GM12878 (cell line): Measurements from ENCODE around the gene KRT73. TPM values are rescaled to one million over a fixed set of nuclear protein-coding genes. Genes with fewer than 3 reads are reported as not detected.

ENCODE experiments used
- ATAC-seq: fragments of 200-7000 bp; cut with Tn5 transposase; 3 replicates; pipeline ENCODE4 v1.9.1; 2020; ENCODE audit warnings: mild to moderate bottlenecking, moderate library complexity
- BruUV-seq: library from RNA; stranded (reverse); fragments of 400-500 nt; replicated peaks from 2 replicates; lab custom pipeline; 2021; lab: Mats Ljungman, UMichigan
- CTCF ChIA-PET: fragments of 300-600 bp; sonication (Branson Sonifier 250); formaldehyde crosslinking; extraction: SDS; loops from one replicate; lab custom pipeline; 2021; ENCODE audit warnings: inconsistent platforms; lab: Yijun Ruan, JAX
- POLR2A ChIA-PET: fragments of 350-600 bp; formaldehyde crosslinking; extraction: SDS; loops from one replicate; lab custom pipeline; 2021; ENCODE audit warnings: inconsistent platforms; lab: Charles Lee
- RAD21 ChIA-PET: fragments of 300-600 bp; sonication (Branson Sonifier 250); formaldehyde crosslinking; loops from one replicate; lab custom pipeline; 2023; ENCODE audit warnings: antibody characterized with exemption; ENCODE audit not compliant: unreplicated experiment; lab: Charles Lee
- SMC1A ChIA-PET: fragments of 300-600 bp; sonication (Branson Sonifier 250); formaldehyde crosslinking; loops from one replicate; lab custom pipeline; 2023; ENCODE audit not compliant: unreplicated experiment, uncharacterized antibody; lab: Charles Lee
- DNase-seq: peaks from one replicate; pipeline ENCODE4 v3.0.0-alpha.2; 2011; ENCODE audit warnings: low read depth, low spot score
- FAIRE-seq: peaks from 3 replicates; lab custom pipeline; 2011; peaks lifted over from hg19 to GRCh38; lab: Jason Lieb, UNC
- H2AFZ ChIP-seq: 2 replicates; pipeline ENCODE4 v1.6.0; 2011; ENCODE audit warnings: low read depth, low read length, control low read depth; ENCODE audit not compliant: control insufficient read depth
- H3K27ac ChIP-seq: 2 replicates; pipeline ENCODE4 v1.5.1; 2011; ENCODE audit warnings: control low read depth; ENCODE audit not compliant: control insufficient read depth, insufficient read depth
- H3K27me3 ChIP-seq, 2 experiments: replicated peaks in 1 of 2; 2 replicates each; pipeline versions ENCODE4 v1.6.0 to v1.6.1; 2011; ENCODE audit warnings: low read length in 1 of 2; ENCODE audit not compliant: control insufficient read depth in 2 of 2, insufficient read depth in 2 of 2
- H3K36me3 ChIP-seq, 2 experiments: 2 replicates each; pipeline ENCODE4 v1.5.1; 2011; ENCODE audit warnings: low read length in 1 of 2; ENCODE audit not compliant: control insufficient read depth in 2 of 2, insufficient read depth in 2 of 2
- H3K4me1 ChIP-seq: 2 replicates; pipeline ENCODE4 v1.6.1; 2011; ENCODE audit warnings: mild to moderate bottlenecking, low read length, moderate library complexity, mixed read lengths; ENCODE audit not compliant: control insufficient read depth, insufficient read depth
- H3K4me2 ChIP-seq: 2 replicates; pipeline ENCODE4 v1.6.0; 2011; ENCODE audit warnings: control low read depth; ENCODE audit not compliant: control insufficient read depth, insufficient read depth
- H3K4me3 ChIP-seq: fragments of 200-600 bp; sonication (generic); 2 replicates; pipeline ENCODE4 v1.5.1; 2016
- H3K79me2 ChIP-seq: 2 replicates; pipeline ENCODE4 v1.6.0; 2011; ENCODE audit warnings: low read length; ENCODE audit not compliant: control insufficient read depth, insufficient read depth
- H3K9ac ChIP-seq: 2 replicates; pipeline ENCODE4 v1.8.0; 2011; ENCODE audit warnings: low read length, control low read depth, mixed read lengths; ENCODE audit not compliant: control insufficient read depth, insufficient read depth
- H3K9me3 ChIP-seq: replicated peaks from 3 replicates; pipeline ENCODE4 v1.5.1; 2011; ENCODE audit warnings: mild to moderate bottlenecking, low read length; ENCODE audit not compliant: control insufficient read depth, insufficient read depth
- H4K20me1 ChIP-seq: 2 replicates; pipeline ENCODE4 v1.6.0; 2011; ENCODE audit not compliant: control insufficient read depth, insufficient read depth
- CBX3 ChIP-seq: fragments of 200-600 bp; sonication (generic); IDR thresholded peaks from 2 replicates; pipeline ENCODE4 v1.6.1; 2016; ENCODE audit warnings: low read depth, borderline replicate concordance
- EED ChIP-seq: sonication (generic); IDR thresholded peaks from 2 replicates; pipeline ENCODE4 v1.6.1; 2016; ENCODE audit warnings: antibody characterized with exemption, low read depth
- EGR1 ChIP-seq, 2 experiments: IDR thresholded peaks; 1 replicate in 1 of 2; 2 replicates in 1 of 2; pipeline ENCODE4 v1.6.1; 2011 to 2012; ENCODE audit warnings: low read depth in 2 of 2, low read length in 2 of 2, borderline replicate concordance in 1 of 2, mild to moderate bottlenecking in 1 of 2, moderate library complexity in 1 of 2
- EP300 ChIP-seq, 2 experiments: fragments of 150-350 bp in 1 of 2; IDR thresholded peaks; 2 replicates each; pipeline ENCODE4 v1.6.1; 2011 to 2012; ENCODE audit warnings: low read depth in 2 of 2, low read length in 2 of 2, borderline replicate concordance in 1 of 2, improper control_type of control experiment in 1 of 2, inconsistent platforms in 1 of 2; ENCODE audit not compliant: control insufficient read depth in 1 of 2
- FOXK2 ChIP-seq: fragments of 450-650 bp; IDR thresholded peaks from 2 replicates; pipeline ENCODE4 v1.6.1; 2017; ENCODE audit warnings: mild to moderate bottlenecking, moderate library complexity
- IKZF1 ChIP-seq: fragments of 450-650 bp; conservative IDR thresholded peaks from 2 replicates; pipeline ENCODE4 v1.6.1; 2017; ENCODE audit warnings: antibody characterized with exemption, mild to moderate bottlenecking
- MEF2B ChIP-seq: fragments of 450-650 bp; IDR thresholded peaks from 2 replicates; pipeline ENCODE4 v1.6.1; 2018; ENCODE audit warnings: mild to moderate bottlenecking, moderate library complexity; ENCODE audit not compliant: partially characterized antibody, poor library complexity, severe bottlenecking
- NBN ChIP-seq: fragments of 450-650 bp; IDR thresholded peaks from 2 replicates; pipeline ENCODE4 v1.6.1; 2016
- POU2F2 ChIP-seq: IDR thresholded peaks from 3 replicates; pipeline ENCODE4 v1.6.1; 2011; ENCODE audit warnings: low read depth, mild to moderate bottlenecking, low read length, borderline replicate concordance
- RELA ChIP-seq: fragments of 450-650 bp; IDR thresholded peaks from 2 replicates; pipeline ENCODE4 v1.8.0; 2014; ENCODE audit warnings: borderline replicate concordance; ENCODE audit not compliant: partially characterized antibody
- STAT1 ChIP-seq: fragments of 450-650 bp; conservative IDR thresholded peaks from 2 replicates; pipeline ENCODE4 v1.6.1; 2014; ENCODE audit warnings: antibody characterized with exemption, mild to moderate bottlenecking
- TARDBP ChIP-seq: IDR thresholded peaks from 2 replicates; pipeline ENCODE4 v1.6.1; 2016; ENCODE audit warnings: borderline replicate concordance
- ZNF217 ChIP-seq: fragments of 450-650 bp; IDR thresholded peaks from 2 replicates; pipeline ENCODE4 v1.6.1; 2017; ENCODE audit warnings: antibody characterized with exemption, mild to moderate bottlenecking
- ZNF384 ChIP-seq: IDR thresholded peaks from 2 replicates; pipeline ENCODE4 v1.6.1; 2012; ENCODE audit warnings: low read depth, mild to moderate bottlenecking, low read length, improper control_type of control experiment, borderline replicate concordance
- WGBS: methylation state at CpG from one replicate; pipeline ENCODE4 v1.1.6; 2016; ENCODE audit warnings: low lambda C conversion rate; ENCODE audit not compliant: insufficient replicate concordance, insufficient coverage; ENCODE audit errors: missing lambda C conversion rate; 5-methylcytosine and 5-hydroxymethylcytosine counted together
- in situ Hi-C: fragments of 300-500 bp; cut with MboI; formaldehyde crosslinking; loops from 9 replicates; pipeline ENCODE4 v1.14.3; 2018; ENCODE audit warnings: mixed read lengths
- intact Hi-C: fragments of 100-400 bp; cut with micrococcal nuclease; formaldehyde crosslinking; loops from one replicate; pipeline ENCODE4 v1.14.2; 2022; ENCODE audit not compliant: unreplicated experiment
- polyA plus RNA-seq, 11 experiments: library from polyadenylated mRNA; depleted of rRNA in 4 of 11; unstranded in 6 of 11; stranded (reverse) in 5 of 11; fragments of >200 nt; fragmentation: Nextera tagmentation in 4 of 11; fragmentation: Illumina TruSeq in 1 of 11; extraction: Ambion mirVana in 4 of 11; extraction: Trizol in 1 of 11; gene quantifications; 1 replicate in 1 of 11; 2 replicates in 10 of 11; pipeline versions ENCODE4 v1.2.1 to v1.2.3, GENCODE V29; 2011 to 2016; ENCODE audit warnings: inconsistent platforms in 2 of 11, missing spikeins in 2 of 11, low read depth in 1 of 11
- total RNA-seq, 4 experiments: library from RNA; depleted of rRNA in 3 of 4; stranded (reverse); fragments of >200 nt in 3 of 4; fragmentation: Illumina TruSeq in 1 of 4; extraction: Trizol in 1 of 4; gene quantifications; 2 replicates each; pipeline versions ENCODE4 v1.2.1 to v1.2.3, GENCODE V29; 2013 to 2021
- TF ChIP-seq, protein P1 (sequence below): IDR thresholded peaks from 2 replicates; pipeline ENCODE4 v1.6.1; 2012; ENCODE audit warnings: low read length, inconsistent platforms
- TF ChIP-seq, protein P2 (sequence below): IDR thresholded peaks from 2 replicates; pipeline ENCODE4 v1.6.1; 2012; ENCODE audit warnings: low read depth, low read length, improper control_type of control experiment

The KRT73 gene
- total and polyA plus RNA-seq, 10 of the 15 experiments (the other 5 are each of a cell fraction or from before 2014, with no cell fraction given), result not detected

DNA sequence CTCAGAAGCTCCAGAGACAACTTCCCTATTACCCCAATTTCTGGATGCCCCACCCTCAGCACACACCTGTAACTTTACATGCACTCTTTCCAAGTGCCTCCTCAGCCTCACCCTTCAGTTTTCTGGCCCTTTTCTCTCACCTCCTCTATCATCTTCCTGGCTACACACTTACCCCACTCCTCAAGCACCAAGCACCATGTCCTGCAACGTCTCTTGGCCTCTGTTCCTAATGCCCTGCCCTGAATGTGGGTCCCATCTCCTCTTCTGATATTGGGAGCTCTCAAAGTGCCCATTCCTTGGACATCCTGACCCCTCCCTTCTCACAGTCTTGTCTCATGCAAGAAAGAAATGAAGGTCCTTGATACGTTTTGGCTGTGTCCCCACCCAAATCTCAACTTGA lies 18.3 kb downstream of the KRT73 start:
- Histone ChIP-seq H3K4me2 (no peak overlapping the region), H4K20me1 (no peaks in the 10 kb centered on the region), H3K4me3 (no peak overlapping the region), H3K36me3 (no peaks in the 10 kb centered on the region), H3K9me3 (no peaks in the 10 kb centered on the region), H3K27ac (no peak overlapping the region), H3K4me1 (no peaks in the 10 kb centered on the region), H2AFZ (no peak overlapping the region), H3K79me2 (no peaks in the 10 kb centered on the region), H3K9ac (no peak overlapping the region), H3K27me3 (peaks cover 0 to 14% of the 10 kb centered on the region in 2 experiments; a peak in 3 of 4 replicates)
- intact Hi-C loops (no loop called here), in situ Hi-C loops (no loop called here)
- ChIA-PET CTCF (no interaction called here), SMC1A (no interaction called here), POLR2A (no interaction called here), RAD21 (no interaction called here)
- WGBS, result 0% methylated on average over 2 of the region's 2 CpGs
- no peak for DNase-seq
- no TSS peak for BruUV-seq
- no peak for FAIRE-seq
- TF ChIP-seq EP300 (IDR thresholded peaks at IDR 0.05; ENCODE audit: borderline replicate concordance in 1 of 2, control insufficient read depth in 1 of 2, low read depth in 2 of 2, low read length in 2 of 2) (no peak), TARDBP (no peak), MEF2B (no peak), IKZF1 (no peak), NBN (no peak), ZNF384 (no peak), STAT1 (no peak), RELA (no peak), POU2F2 (no peak), CBX3 (no peak), FOXK2 (no peak), ZNF217 (no peak), EGR1 (IDR thresholded peaks at IDR 0.05; ENCODE audit: borderline replicate concordance in 1 of 2, low read depth in 2 of 2, low read length in 2 of 2) (no peak), EED (no peak)
- TF ChIP-seq, protein P1, sequence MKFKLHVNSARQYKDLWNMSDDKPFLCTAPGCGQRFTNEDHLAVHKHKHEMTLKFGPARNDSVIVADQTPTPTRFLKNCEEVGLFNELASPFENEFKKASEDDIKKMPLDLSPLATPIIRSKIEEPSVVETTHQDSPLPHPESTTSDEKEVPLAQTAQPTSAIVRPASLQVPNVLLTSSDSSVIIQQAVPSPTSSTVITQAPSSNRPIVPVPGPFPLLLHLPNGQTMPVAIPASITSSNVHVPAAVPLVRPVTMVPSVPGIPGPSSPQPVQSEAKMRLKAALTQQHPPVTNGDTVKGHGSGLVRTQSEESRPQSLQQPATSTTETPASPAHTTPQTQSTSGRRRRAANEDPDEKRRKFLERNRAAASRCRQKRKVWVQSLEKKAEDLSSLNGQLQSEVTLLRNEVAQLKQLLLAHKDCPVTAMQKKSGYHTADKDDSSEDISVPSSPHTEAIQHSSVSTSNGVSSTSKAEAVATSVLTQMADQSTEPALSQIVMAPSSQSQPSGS, result no peak
- TF ChIP-seq, protein P2, sequence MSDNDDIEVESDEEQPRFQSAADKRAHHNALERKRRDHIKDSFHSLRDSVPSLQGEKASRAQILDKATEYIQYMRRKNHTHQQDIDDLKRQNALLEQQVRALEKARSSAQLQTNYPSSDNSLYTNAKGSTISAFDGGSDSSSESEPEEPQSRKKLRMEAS, result no peak
- no peak for ATAC-seq
